Duodenal mucosa (tissue), 2 donors: ENCODE measurements around the gene ANKS1B.

Source experiments
- H3K27ac ChIP-seq: one replicate; pipeline ENCODE4 v1.7.0; 2013; ENCODE audit warnings: low read depth, low read length
- H3K27me3 ChIP-seq, 2 donors: one replicate each; pipeline ENCODE4 v1.7.0; 2013; ENCODE audit warnings: low read length in 2 of 2, control low read depth in 1 of 2; ENCODE audit not compliant: insufficient read depth in 2 of 2, control insufficient read depth in 1 of 2
- H3K36me3 ChIP-seq, 2 donors: one replicate each; pipeline ENCODE4 v1.7.0; 2013; ENCODE audit warnings: low read length in 2 of 2, control low read depth in 1 of 2; ENCODE audit not compliant: insufficient read depth in 2 of 2, control insufficient read depth in 1 of 2
- H3K4me1 ChIP-seq, 2 donors: one replicate each; pipeline ENCODE4 v1.7.0; 2013; ENCODE audit warnings: low read length in 2 of 2, control low read depth in 1 of 2; ENCODE audit not compliant: insufficient read depth in 2 of 2, control insufficient read depth in 1 of 2
- H3K4me3 ChIP-seq, 2 donors: one replicate each; pipeline ENCODE4 v1.7.0; 2013; ENCODE audit warnings: low read length in 2 of 2, low read depth in 1 of 2
- H3K9ac ChIP-seq, 2 donors: one replicate each; pipeline ENCODE4 v1.7.0; 2013; ENCODE audit warnings: low read length in 2 of 2, low read depth in 1 of 2
- H3K9me3 ChIP-seq, 2 donors: one replicate each; pipeline ENCODE4 v1.7.0; 2013; ENCODE audit warnings: low read length in 2 of 2, control low read depth in 1 of 2; ENCODE audit not compliant: control insufficient read depth in 1 of 2

Gene ANKS1B

GRCh38 chr12:99567072-99567471 is 417.7 kb downstream of the ANKS1B start:
- H3K27ac ChIP-seq, result no peak overlapping the region
- no peak overlapping the region for H3K9ac ChIP-seq
- no peaks in the 10 kb centered on the region for H3K36me3 ChIP-seq
- no peaks in the 10 kb centered on the region for H3K27me3 ChIP-seq
- H3K4me1 ChIP-seq, result no peaks in the 10 kb centered on the region
- peaks cover 2 to 4% of the 10 kb centered on the region in 2 donors for H3K9me3 ChIP-seq
- H3K4me3 ChIP-seq, result no peak overlapping the region

DNA sequence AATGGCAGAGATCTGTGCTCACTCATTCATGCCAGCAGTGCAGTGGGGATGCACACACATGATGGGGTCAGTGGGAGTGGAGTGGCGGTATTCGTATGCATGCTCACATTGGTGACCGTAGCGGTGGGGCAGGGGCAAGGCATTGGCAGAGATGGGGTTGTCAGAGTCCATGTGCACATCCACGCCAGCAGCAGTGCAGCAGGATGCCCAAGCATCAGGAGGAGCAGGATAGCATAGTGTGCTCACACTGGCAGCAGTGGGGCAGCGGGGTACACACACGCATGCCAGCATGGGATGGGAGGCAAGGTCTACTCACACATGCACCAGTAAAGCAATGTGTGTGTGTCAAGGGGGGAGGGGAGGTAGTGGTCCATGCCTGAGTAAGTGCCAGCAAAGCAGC is 426.6 kb downstream of the ANKS1B start:
- peaks cover 4 to 7% of the 10 kb centered on the region in 2 donors for H3K9me3 ChIP-seq
- no peaks in the 10 kb centered on the region for H3K27me3 ChIP-seq
- H3K4me1 ChIP-seq, result no peaks in the 10 kb centered on the region
- H3K9ac ChIP-seq, result no peak overlapping the region
- no peaks in the 10 kb centered on the region for H3K36me3 ChIP-seq
- H3K4me3 ChIP-seq, result no peak overlapping the region
- H3K27ac ChIP-seq, result no peak overlapping the region

- Histone ChIP-seq H3K27me3 (no peaks in the 10 kb centered on the region), H3K27ac (no peak overlapping the region), H3K9ac (no peak overlapping the region), H3K9me3 (peaks cover 4 to 5% of the 10 kb centered on the region in 2 donors), H3K36me3 (no peaks in the 10 kb centered on the region), H3K4me3 (no peak overlapping the region), H3K4me1 (no peaks in the 10 kb centered on the region)
These were observed 431.3 kb downstream of the ANKS1B start for GRCh38 chr12:99553461-99553860.

DNA sequence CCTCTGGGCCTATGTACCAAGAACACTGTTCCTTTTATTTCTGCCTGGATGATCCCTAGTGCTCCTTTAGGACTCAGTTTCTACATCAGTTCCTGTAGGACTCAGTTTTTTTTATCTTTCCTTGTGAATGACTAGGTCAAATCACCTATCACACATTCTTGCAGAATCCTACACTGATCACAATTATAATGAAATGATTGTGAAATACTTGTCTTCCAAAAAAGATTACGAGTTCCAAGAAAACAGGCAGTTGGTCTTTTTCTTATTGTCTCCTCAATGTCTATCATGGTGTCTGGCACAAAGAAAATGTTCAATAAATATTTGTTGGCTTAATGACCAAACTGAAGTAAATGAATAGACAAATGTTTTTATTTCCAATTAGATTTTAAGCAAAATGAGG is 432.7 kb downstream of the ANKS1B start:
- Histone ChIP-seq H3K4me1 (no peaks in the 10 kb centered on the region), H3K36me3 (no peaks in the 10 kb centered on the region), H3K9me3 (peaks cover 0 to 4% of the 10 kb centered on the region in 2 donors), H3K27ac (no peak overlapping the region), H3K9ac (no peak overlapping the region), H3K4me3 (no peak overlapping the region), H3K27me3 (no peaks in the 10 kb centered on the region)

DNA sequence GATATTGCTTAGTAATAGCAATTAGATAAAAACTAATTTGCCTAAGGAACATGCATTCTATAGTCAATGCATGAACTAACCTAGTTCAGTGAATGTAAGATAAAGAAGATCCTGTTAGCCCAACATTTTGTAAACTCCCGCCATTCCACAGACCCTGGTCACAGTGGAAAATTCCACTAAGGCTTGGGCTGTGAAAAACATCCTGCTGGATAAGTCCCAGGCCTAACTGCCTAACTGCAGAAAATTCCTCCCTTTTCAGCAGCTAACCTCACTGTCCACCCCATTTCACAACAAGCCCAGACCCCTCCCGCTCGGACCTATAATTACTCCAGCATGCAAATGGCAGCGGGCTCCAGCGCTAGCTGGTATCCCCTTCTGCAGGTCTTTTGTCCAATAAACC is 435.1 kb downstream of the ANKS1B start:
- H3K27me3 ChIP-seq, result no peaks in the 10 kb centered on the region
- H3K9ac ChIP-seq, result no peak overlapping the region
- no peaks in the 10 kb centered on the region for H3K36me3 ChIP-seq
- no peak overlapping the region for H3K4me3 ChIP-seq
- H3K9me3 ChIP-seq, result no peaks in the 10 kb centered on the region
- H3K27ac ChIP-seq, result no peak overlapping the region
- H3K4me1 ChIP-seq, result no peaks in the 10 kb centered on the region

GRCh38 chr12:99549196-99549595 is 435.5 kb downstream of the ANKS1B start:
- Histone ChIP-seq H3K9ac (no peak overlapping the region), H3K27ac (no peak overlapping the region), H3K9me3 (no peaks in the 10 kb centered on the region), H3K36me3 (no peaks in the 10 kb centered on the region), H3K4me1 (no peaks in the 10 kb centered on the region), H3K4me3 (no peak overlapping the region), H3K27me3 (no peaks in the 10 kb centered on the region)

- no peaks in the 10 kb centered on the region for H3K36me3 ChIP-seq
- no peaks in the 10 kb centered on the region for H3K9me3 ChIP-seq
- H3K4me3 ChIP-seq, result no peak overlapping the region
- no peaks in the 10 kb centered on the region for H3K4me1 ChIP-seq
- H3K27me3 ChIP-seq, result no peaks in the 10 kb centered on the region
- H3K9ac ChIP-seq, result no peak overlapping the region
- H3K27ac ChIP-seq, result no peak overlapping the region
These were observed 440.3 kb downstream of the ANKS1B start for GRCh38 chr12:99544457-99544856.

GRCh38 chr12:99529966-99530365 is 454.8 kb downstream of the ANKS1B start:
- no peaks in the 10 kb centered on the region for H3K36me3 ChIP-seq
- no peak overlapping the region for H3K9ac ChIP-seq
- H3K27me3 ChIP-seq, result no peaks in the 10 kb centered on the region
- H3K27ac ChIP-seq, result no peak overlapping the region
- no peak overlapping the region for H3K4me3 ChIP-seq
- no peaks in the 10 kb centered on the region for H3K4me1 ChIP-seq
- H3K9me3 ChIP-seq, result peaks cover under 1 to 2% of the 10 kb centered on the region in 2 donors

- no peaks in the 10 kb centered on the region for H3K36me3 ChIP-seq
- no peak overlapping the region for H3K4me3 ChIP-seq
- no peaks in the 10 kb centered on the region for H3K27me3 ChIP-seq
- H3K9ac ChIP-seq, result no peak overlapping the region
- no peak overlapping the region for H3K27ac ChIP-seq
- H3K4me1 ChIP-seq, result no peaks in the 10 kb centered on the region
- peaks cover 4 to 5% of the 10 kb centered on the region in 2 donors for H3K9me3 ChIP-seq
These were observed 456.3 kb downstream of the ANKS1B start for GRCh38 chr12:99528478-99528877.

DNA sequence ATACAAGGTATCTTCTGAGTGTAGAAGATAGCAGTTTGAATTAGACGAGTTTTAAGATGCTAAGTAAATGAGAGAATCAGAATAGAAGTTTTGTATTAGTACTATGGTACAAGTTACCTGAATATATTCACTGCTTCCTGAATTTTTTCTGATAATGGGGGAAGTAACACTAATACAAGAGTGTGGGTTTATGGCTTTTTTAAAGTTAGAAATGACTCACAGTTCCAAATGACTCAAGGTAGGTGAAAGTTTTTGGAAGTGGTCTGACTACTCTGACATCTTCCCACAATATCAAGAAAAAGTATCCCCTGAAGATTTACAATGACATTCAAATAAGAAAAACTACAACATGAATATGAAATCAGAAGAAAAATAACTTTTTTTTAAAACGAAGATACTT is 460.9 kb downstream of the ANKS1B start:
- peaks cover 4 to 7% of the 10 kb centered on the region in 2 donors for H3K9me3 ChIP-seq
- H3K4me1 ChIP-seq, result no peaks in the 10 kb centered on the region
- no peaks in the 10 kb centered on the region for H3K27me3 ChIP-seq
- no peak overlapping the region for H3K4me3 ChIP-seq
- H3K9ac ChIP-seq, result no peak overlapping the region
- H3K36me3 ChIP-seq, result no peaks in the 10 kb centered on the region
- no peak overlapping the region for H3K27ac ChIP-seq

DNA sequence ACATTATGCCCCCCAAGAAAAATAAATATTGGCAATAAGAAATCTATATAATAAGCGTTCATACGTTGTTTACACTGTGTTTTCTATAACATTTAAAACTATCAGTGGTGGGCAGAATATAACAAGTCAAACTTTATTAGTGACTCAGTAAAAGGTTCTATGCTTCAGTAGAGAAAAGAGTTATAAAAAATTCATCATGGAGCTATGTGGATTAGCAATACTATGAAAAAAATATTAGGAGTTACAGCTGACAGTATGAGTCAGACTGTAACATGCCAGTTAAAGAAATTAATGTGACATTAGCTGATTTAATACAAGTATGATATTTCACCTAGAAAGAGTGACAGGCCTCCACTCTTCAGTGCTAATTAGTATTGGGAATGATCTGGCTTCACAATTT is 462.3 kb downstream of the ANKS1B start:
- H3K9me3 ChIP-seq, result peaks cover 4 to 7% of the 10 kb centered on the region in 2 donors
- H3K9ac ChIP-seq, result no peak overlapping the region
- no peaks in the 10 kb centered on the region for H3K27me3 ChIP-seq
- no peak overlapping the region for H3K4me3 ChIP-seq
- no peaks in the 10 kb centered on the region for H3K4me1 ChIP-seq
- H3K36me3 ChIP-seq, result no peaks in the 10 kb centered on the region
- no peak overlapping the region for H3K27ac ChIP-seq
